ENCODE data around the gene BPGM. TPM values are rescaled to one million over a fixed set of nuclear protein-coding genes. Genes with fewer than 3 reads are reported as not detected.
A peak's percentile ranks its signal among the peaks of the same experiment; 100 is the strongest.

Gene BPGM
- polyA plus RNA-seq, 1 of the 3 experiments (the other 2 are of a cell fraction): 12.4 TPM

GRCh38 chr7:134699021-134699818 is 52.6 kb downstream of the BPGM start:
- no peaks in the 10 kb centered on the region for H3K36me3 ChIP-seq (replicated peaks in 1 of 2; ENCODE audit: control insufficient read depth in 1 of 2, insufficient read depth in 2 of 2, low read length in 1 of 2)
- no peak for DNase-seq
- peak overlapping the region in 1 of 2 experiments; percentile 19; a peak in 1 of 4 replicates for H3K27ac ChIP-seq (ENCODE audit: low read depth in 2 of 2, low read length in 1 of 2)
- H3F3A ChIP-seq (replicated peaks; ENCODE audit: insufficient read depth): peaks cover 12% of the 10 kb centered on the region
- H3K79me2 ChIP-seq (ENCODE audit: insufficient read depth): no peaks in the 10 kb centered on the region
- 92% methylated on average over 8 of the region's 8 CpGs for WGBS (ENCODE audit: low lambda C conversion rate)
- no peaks in the 10 kb centered on the region for H3K9me3 ChIP-seq
- H3K9ac ChIP-seq: no peak overlapping the region
- ChIA-PET CTCF (interaction anchor here (1.0 to 5.0 kb wide), 4 partner anchors 10 to 248 kb away, joined by 4 to 30 read pairs (median 13); no protein-coding TSS in a partner anchor), POLR2A (no interaction called here)
- H3K4me3 ChIP-seq (ENCODE audit: low read depth in 2 of 2, low read length in 1 of 2): no peak overlapping the region
- no peaks in the 10 kb centered on the region for H4K20me1 ChIP-seq (ENCODE audit: insufficient read depth)
- no peak for TF ChIP-seq NFIC (IDR thresholded peaks at IDR 0.05; ENCODE audit: borderline replicate concordance)
- TF ChIP-seq ELF1 (IDR thresholded peaks at IDR 0.05): no peak
- TF ChIP-seq IRF3 (IDR thresholded peaks at IDR 0.05; ENCODE audit: low read depth, low read length): no peak
- TF ChIP-seq EZH2phosphoT487 (IDR thresholded peaks at IDR 0.05; ENCODE audit: borderline replicate concordance, low read depth): no peak
- TF ChIP-seq RAD21 (IDR thresholded peaks at IDR 0.05; ENCODE audit: low read length): no peak
- TF ChIP-seq TCF12 (IDR thresholded peaks at IDR 0.05): no peak
- no peak for TF ChIP-seq EP300 (IDR thresholded peaks at IDR 0.05; ENCODE audit: borderline replicate concordance in 1 of 2, low read depth in 1 of 2, low read length in 1 of 2)
- TF ChIP-seq SMC3 (IDR thresholded peaks at IDR 0.05; ENCODE audit: low read depth, low read length): no peak
- no peak for TF ChIP-seq CHD2 (IDR thresholded peaks at IDR 0.05; ENCODE audit: low read length, partially characterized antibody)
- no peak for TF ChIP-seq RFX5 (IDR thresholded peaks at IDR 0.05; ENCODE audit: low read length)
- TF ChIP-seq SIN3A (IDR thresholded peaks at IDR 0.05; ENCODE audit: borderline replicate concordance, low read depth, low read length): no peak
- no peak for TF ChIP-seq GABPA (IDR thresholded peaks at IDR 0.05; ENCODE audit: low read depth)
- TF ChIP-seq MAX (IDR thresholded peaks at IDR 0.05; ENCODE audit: low read depth): no peak
- TF ChIP-seq PBX3 (IDR thresholded peaks at IDR 0.05): no peak
- no peak for TF ChIP-seq TEAD4 (IDR thresholded peaks at IDR 0.05; ENCODE audit: borderline replicate concordance, insufficient read depth)
- no peak for TF ChIP-seq FOXM1 (IDR thresholded peaks at IDR 0.05; ENCODE audit: low read depth)
- TF ChIP-seq REST (IDR thresholded peaks at IDR 0.05; ENCODE audit: low read depth, low read length): no peak
- TF ChIP-seq, protein P1, sequence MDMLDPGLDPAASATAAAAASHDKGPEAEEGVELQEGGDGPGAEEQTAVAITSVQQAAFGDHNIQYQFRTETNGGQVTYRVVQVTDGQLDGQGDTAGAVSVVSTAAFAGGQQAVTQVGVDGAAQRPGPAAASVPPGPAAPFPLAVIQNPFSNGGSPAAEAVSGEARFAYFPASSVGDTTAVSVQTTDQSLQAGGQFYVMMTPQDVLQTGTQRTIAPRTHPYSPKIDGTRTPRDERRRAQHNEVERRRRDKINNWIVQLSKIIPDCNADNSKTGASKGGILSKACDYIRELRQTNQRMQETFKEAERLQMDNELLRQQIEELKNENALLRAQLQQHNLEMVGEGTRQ (IDR thresholded peaks at IDR 0.05; ENCODE audit: borderline replicate concordance, low read depth, low read length): no peak
- TF ChIP-seq, protein P2, sequence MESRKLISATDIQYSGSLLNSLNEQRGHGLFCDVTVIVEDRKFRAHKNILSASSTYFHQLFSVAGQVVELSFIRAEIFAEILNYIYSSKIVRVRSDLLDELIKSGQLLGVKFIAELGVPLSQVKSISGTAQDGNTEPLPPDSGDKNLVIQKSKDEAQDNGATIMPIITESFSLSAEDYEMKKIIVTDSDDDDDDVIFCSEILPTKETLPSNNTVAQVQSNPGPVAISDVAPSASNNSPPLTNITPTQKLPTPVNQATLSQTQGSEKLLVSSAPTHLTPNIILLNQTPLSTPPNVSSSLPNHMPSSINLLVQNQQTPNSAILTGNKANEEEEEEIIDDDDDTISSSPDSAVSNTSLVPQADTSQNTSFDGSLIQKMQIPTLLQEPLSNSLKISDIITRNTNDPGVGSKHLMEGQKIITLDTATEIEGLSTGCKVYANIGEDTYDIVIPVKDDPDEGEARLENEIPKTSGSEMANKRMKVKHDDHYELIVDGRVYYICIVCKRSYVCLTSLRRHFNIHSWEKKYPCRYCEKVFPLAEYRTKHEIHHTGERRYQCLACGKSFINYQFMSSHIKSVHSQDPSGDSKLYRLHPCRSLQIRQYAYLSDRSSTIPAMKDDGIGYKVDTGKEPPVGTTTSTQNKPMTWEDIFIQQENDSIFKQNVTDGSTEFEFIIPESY (IDR thresholded peaks at IDR 0.05; ENCODE audit: borderline replicate concordance, low read depth): no peak
- no peak for TF ChIP-seq NRF1 (IDR thresholded peaks at IDR 0.05; ENCODE audit: low read depth, low read length)
- no peaks in the 10 kb centered on the region for H3K27me3 ChIP-seq (ENCODE audit: insufficient read depth)
- no peak overlapping the region for H3K4me2 ChIP-seq
- H3K9me2 ChIP-seq: no peaks in the 10 kb centered on the region
- peaks cover 8 to 14% of the 10 kb centered on the region in 2 experiments for H3K4me1 ChIP-seq (ENCODE audit: control insufficient read depth in 1 of 2, insufficient read depth in 2 of 2, low read depth in 1 of 2, low read length in 1 of 2)
- H2AFZ ChIP-seq (ENCODE audit: low read depth): no peak overlapping the region

Measured in SK-N-SH (cell line).